D721Med (cell line): ENCODE data around the gene CACNA1B.

Source experiments
- DNase-seq: peaks from one replicate; pipeline ENCODE4 v3.0.0; 2011; ENCODE audit warnings: low spot score; ENCODE audit not compliant: insufficient read length
- FAIRE-seq: peaks from 2 replicates; lab custom pipeline; 2011; peaks lifted over from hg19 to GRCh38; lab: Jason Lieb, UNC
- TF ChIP-seq, protein P1 (sequence below): IDR thresholded peaks from 2 replicates; pipeline ENCODE4 v1.5.1; 2012; ENCODE audit warnings: mild to moderate bottlenecking, control low read depth; ENCODE audit not compliant: insufficient read depth; ENCODE audit errors: missing control alignments

CACNA1B gene

GRCh38 chr9:138006576-138007233 lies 129.1 kb downstream of the CACNA1B start:
- DNase-seq (no peak), FAIRE-seq (no peak)
- TF ChIP-seq, protein P1, sequence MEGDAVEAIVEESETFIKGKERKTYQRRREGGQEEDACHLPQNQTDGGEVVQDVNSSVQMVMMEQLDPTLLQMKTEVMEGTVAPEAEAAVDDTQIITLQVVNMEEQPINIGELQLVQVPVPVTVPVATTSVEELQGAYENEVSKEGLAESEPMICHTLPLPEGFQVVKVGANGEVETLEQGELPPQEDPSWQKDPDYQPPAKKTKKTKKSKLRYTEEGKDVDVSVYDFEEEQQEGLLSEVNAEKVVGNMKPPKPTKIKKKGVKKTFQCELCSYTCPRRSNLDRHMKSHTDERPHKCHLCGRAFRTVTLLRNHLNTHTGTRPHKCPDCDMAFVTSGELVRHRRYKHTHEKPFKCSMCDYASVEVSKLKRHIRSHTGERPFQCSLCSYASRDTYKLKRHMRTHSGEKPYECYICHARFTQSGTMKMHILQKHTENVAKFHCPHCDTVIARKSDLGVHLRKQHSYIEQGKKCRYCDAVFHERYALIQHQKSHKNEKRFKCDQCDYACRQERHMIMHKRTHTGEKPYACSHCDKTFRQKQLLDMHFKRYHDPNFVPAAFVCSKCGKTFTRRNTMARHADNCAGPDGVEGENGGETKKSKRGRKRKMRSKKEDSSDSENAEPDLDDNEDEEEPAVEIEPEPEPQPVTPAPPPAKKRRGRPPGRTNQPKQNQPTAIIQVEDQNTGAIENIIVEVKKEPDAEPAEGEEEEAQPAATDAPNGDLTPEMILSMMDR, result no peak

DNA sequence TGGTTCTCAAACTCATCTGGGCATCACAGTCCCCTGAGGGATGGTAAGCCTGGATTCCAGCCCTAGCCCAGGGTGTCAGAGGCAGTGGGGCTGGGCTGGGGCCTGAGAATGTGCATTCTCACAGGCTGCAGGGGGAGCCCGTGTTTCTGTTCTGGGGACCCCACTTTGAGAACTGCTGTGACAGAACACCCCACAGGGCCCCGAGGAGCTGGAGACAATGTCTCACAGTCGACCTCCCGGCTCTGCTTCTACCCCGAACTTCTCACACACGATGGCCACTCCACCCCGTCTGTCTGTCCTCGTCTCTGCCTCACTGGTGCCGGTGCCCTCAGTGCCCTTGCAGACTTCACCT lies 130.0 kb downstream of the CACNA1B start:
- TF ChIP-seq, protein P1, result no peak
- FAIRE-seq (no peak), DNase-seq (no peak)

- FAIRE-seq, result no peak
- TF ChIP-seq, protein P1, result no peak
- DNase-seq, result no peak
Observed at GRCh38 chr9:138007918-138008841, 130.6 kb downstream of the CACNA1B start.

DNA sequence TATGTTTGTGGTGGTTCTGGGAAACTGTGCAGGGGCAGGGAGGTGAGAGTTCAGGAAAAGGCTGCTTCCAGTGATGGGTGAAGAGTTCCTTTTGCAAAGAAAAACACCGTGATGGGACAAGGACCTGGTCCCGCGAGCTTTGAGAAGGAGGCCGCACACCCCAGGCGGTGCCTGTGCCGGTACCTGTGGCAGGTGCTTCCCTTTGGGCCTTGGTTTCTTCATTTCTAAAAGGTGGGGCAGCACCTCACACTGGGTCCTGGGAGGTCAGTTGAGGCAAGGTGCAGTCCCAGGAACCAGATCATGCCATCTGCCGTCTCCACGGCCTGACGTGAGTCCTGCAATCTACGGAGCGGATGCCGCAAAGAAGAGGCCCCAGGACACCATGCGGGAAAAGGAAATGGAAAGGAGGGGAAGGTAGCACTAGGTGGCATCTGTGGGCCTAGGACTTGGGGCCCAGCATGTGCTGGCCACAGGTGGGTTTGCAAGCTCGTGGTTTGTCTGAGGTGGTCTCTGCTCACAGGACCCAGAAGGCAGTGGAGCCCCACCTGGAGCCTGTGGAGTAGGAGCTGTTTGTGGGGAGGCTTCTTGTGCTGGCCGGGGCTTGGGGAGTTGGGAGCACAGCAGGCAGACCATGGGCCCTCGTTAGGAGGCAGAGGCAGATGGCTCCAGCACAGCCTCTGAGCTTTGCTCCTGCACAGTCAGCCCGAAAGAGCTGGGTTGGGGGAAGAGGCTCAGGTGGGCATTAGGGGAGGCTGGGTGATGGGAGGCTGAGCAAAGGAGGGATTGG lies 131.6 kb downstream of the CACNA1B start:
- TF ChIP-seq, protein P1, result no peak
- FAIRE-seq, result no peak
- no peak for DNase-seq

DNA sequence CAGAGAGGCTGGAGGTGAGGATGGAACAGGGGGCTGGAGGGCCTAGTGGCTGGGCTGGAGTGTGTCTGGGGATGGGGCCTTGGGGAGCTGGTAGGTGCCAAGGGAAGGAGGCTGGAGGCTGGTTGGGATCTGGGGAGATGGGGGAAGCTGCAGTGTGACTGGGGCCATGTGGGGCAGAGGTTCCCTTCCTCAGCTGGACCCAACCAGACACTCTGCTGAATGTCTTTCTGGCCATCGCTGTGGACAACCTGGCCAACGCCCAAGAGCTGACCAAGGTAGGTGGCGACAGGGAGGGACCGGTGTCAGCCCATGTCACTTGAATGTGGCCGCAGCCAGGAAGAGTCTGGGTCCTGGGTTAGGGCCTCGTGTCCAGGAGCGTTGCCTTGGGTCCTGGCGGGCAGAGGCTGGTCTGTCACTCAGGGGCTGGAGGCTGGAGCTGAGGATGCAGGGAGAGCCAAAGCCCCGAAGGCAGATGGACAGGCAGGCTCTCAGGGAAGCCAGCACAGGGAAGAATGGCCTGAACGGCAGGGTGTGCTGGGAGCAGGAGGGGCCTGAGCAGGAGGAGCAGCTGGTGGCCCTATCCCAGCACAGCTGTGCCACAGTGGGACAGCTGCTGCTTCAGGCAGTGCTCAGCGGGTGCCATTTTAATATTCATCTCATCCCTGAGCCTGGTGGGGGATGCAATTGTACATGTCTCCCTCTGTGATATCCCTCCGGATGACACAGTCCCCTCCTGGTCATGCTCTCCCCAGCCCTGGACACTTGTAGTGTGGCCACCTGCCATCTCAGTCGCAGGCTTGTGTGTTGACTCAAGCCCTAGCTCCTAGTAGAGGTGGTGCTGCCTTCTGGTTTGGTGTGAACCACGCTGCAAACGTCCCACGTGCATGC lies 132.5 kb downstream of the CACNA1B start:
- no peak for FAIRE-seq
- TF ChIP-seq, protein P1, result no peak
- no peak for DNase-seq

- no peak for DNase-seq
Observed at GRCh38 chr9:138010861-138011260, 133.3 kb downstream of the CACNA1B start.

More at GRCh38 chr9:138010861-138011260, 133.3 kb downstream of the CACNA1B start:
- FAIRE-seq, result no peak
- TF ChIP-seq, protein P1, result no peak
